Activated T-cell treated with anti-CD3 and anti-CD28 coated beads, Interleukin-2, amount 50 U/mL, for 4 hours (primary cell): ENCODE data around the gene MYBPC2. TPM values are rescaled to one million over a fixed set of nuclear protein-coding genes. Genes with fewer than 3 reads are reported as not detected.
A peak's percentile ranks its signal among the peaks of the same experiment; 100 is the strongest.

Experiments
- ATAC-seq, 2 donors: fragments of 200-7000 bp; cut with Tn5 transposase; one replicate each; pipeline ENCODE4 v1.10.0; 2021
- DNase-seq: peaks from one replicate; pipeline ENCODE4 v3.0.0-alpha.2; 2020
- H3K27me3 Mint-ChIP-seq: one replicate; pipeline ENCODE4 v1.8.0; 2021; ENCODE audit warnings: low read depth, mixed read lengths
- H3K36me3 Mint-ChIP-seq: one replicate; pipeline ENCODE4 v1.8.0; 2022; ENCODE audit warnings: mixed read lengths; ENCODE audit not compliant: insufficient read depth
- H3K4me1 Mint-ChIP-seq: one replicate; pipeline ENCODE4 v1.8.0; 2021; ENCODE audit warnings: low read depth, mixed read lengths
- H3K4me3 Mint-ChIP-seq: one replicate; pipeline ENCODE4 v1.8.0; 2021; ENCODE audit warnings: mild to moderate bottlenecking, moderate library complexity, mixed read lengths
- H3K9me3 Mint-ChIP-seq: one replicate; pipeline ENCODE4 v1.8.0; 2021; ENCODE audit warnings: mixed read lengths
- total RNA-seq, 3 donors: library from RNA; stranded (reverse); gene quantifications; one replicate each; pipeline ENCODE4 v1.2.1, GENCODE V29; 2021

MYBPC2 gene
- total RNA-seq, 3 donors from 2014 or later = 0.08 to 0.60 TPM; not detected in 1

DNA sequence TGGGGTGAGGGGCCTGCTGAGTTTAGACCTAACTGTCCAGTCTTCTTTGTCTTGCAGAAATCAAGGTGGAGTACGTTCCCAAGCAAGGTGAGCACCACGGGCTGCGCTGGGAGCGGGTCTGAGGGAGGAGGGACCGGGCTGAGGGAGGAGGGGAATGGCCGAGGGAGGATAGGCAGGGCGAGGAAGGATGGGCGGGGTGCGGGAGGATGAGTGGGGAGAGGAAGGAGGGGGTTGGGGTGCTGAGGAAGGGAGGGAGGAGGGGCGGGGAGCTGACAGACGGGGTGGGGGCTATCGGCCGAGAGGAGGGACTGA, 18.5 kb downstream of the MYBPC2 start:
- Mint-ChIP-seq H3K4me1 (peaks cover 5% of the 10 kb centered on the region), H3K4me3 (no peak overlapping the region), H3K36me3 (no peaks in the 10 kb centered on the region), H3K27me3 (peaks cover 17% of the 10 kb centered on the region), H3K9me3 (no peaks in the 10 kb centered on the region)
- no peak for DNase-seq
- no peak for ATAC-seq

DNA sequence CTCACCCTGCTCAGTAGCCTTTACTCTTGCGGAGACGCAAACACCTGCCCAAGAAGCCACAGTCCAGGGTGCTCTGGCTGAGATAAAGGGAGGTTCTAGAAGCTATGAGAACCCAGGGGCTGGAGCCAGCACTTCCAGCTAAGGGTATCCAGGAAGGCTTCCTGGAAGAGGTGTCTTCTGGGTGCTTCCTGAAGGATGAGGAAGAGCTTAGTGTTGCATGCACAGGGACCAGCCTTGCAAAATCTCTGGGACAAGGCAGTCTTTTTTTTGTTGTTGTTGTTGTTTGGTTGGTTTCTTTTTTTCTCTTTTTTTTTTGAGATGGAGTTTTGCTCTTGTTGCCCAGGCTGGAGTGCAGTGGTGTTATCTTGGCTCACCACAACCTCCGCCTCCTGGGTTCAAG, 20.6 kb downstream of the MYBPC2 start:
- peaks cover 5% of the 10 kb centered on the region for H3K4me1 Mint-ChIP-seq
- no peaks in the 10 kb centered on the region for H3K36me3 Mint-ChIP-seq
- peaks cover 32% of the 10 kb centered on the region for H3K27me3 Mint-ChIP-seq
- no peaks in the 10 kb centered on the region for H3K9me3 Mint-ChIP-seq
- no peak overlapping the region for H3K4me3 Mint-ChIP-seq
- DNase-seq (no peak), ATAC-seq (no peak)

DNA sequence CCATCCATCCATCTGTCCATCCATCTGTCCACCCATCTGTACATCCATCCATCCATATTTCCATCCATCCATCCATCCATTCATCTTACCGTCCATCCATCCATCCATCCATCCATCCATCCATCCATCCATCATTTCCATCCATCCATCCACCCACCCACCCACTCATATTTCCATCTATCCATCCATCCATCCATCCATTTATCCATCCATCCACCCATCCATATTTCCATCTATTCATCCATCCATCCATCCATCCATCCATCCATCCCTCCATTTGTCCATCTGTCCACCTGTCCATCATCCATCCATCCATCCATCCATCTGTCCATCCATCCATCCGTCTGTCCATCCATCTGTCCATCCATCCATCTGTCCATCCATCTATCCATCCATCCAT, 23.3 kb downstream of the MYBPC2 start:
- ATAC-seq (no peak), DNase-seq (no peak)
- H3K9me3 Mint-ChIP-seq = no peaks in the 10 kb centered on the region
- H3K4me3 Mint-ChIP-seq = no peak overlapping the region
- H3K27me3 Mint-ChIP-seq = peaks cover 38% of the 10 kb centered on the region
- no peaks in the 10 kb centered on the region for H3K36me3 Mint-ChIP-seq
- peaks cover 6% of the 10 kb centered on the region for H3K4me1 Mint-ChIP-seq

DNA sequence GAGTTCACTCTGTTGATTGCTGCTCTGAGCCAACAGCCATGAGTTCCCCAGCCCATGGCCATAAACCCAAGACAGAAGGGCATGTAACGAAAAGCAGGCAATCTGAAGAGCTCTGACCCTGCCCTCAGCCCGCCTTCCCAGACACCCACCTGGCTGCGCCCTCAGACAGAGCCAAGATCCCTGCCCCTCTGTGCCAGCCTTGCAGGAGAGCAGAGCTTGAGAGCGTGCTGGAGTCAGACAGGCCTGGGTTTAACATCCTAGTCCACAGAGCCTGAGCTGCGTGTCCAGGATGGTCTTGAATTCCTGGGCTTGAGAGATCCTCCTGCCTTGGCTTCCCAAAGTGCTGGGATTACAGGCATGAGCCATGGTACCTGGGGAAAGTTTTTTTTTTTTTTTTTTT, 24.6 kb downstream of the MYBPC2 start:
- Mint-ChIP-seq H3K27me3 (peaks cover 43% of the 10 kb centered on the region), H3K4me1 (peaks cover 6% of the 10 kb centered on the region), H3K36me3 (no peaks in the 10 kb centered on the region), H3K4me3 (no peak overlapping the region), H3K9me3 (no peaks in the 10 kb centered on the region)
- ATAC-seq (no peak), DNase-seq (no peak)

DNA sequence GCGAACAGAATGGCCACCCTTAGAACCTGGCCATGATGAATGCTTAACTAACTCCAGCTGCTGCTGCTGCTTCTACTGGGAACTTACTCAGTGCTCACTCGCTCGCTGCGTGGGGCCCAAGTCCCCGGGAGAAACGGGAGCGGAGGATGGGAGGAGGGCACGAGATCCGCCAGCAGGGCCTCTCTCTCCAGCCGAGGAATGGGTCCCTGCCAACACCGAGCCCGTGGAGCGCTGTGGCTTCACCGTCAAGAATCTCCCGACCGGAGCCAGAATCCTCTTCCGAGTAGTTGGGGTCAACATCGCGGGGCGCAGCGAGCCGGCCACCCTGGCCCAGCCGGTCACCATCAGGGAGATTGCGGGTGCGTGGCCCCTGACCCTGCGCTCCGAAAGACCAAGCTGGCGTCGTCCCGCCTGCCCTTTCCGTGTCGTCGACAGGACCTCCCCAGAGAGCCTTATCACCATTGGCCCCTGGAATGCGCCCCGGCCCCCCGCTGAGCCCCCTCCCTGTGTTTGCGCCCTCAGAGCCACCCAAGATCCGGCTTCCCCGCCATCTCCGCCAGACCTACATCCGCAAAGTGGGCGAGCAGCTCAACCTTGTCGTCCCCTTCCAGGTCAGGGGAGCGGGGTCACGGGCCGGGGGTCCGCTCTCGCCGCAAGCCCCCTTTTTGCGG, 25.8 kb downstream of the MYBPC2 start:
- ATAC-seq (no peak), DNase-seq (no peak)
- Mint-ChIP-seq H3K36me3 (no peaks in the 10 kb centered on the region), H3K4me1 (peaks cover 6% of the 10 kb centered on the region), H3K9me3 (no peaks in the 10 kb centered on the region), H3K27me3 (peaks cover 47% of the 10 kb centered on the region), H3K4me3 (no peak overlapping the region)

DNA sequence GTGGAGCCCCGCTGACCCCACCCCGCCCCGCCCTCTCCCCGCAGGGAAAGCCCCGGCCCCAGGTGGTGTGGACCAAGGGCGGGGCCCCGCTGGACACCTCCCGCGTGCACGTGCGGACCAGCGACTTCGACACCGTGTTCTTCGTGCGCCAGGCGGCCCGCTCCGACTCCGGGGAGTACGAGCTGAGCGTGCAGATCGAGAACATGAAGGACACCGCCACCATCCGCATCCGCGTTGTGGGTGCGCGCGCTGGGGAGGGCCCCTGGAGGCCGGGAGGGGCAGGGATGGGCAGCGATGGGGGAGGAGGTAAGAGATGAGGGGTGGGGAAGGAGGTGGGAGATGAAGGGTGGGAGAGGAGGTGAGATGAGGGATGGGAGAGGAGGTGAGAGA, 26.4 kb downstream of the MYBPC2 start:
- ATAC-seq = no peak
- no peak for DNase-seq
- no peaks in the 10 kb centered on the region for H3K9me3 Mint-ChIP-seq
- H3K4me3 Mint-ChIP-seq = no peak overlapping the region
- no peaks in the 10 kb centered on the region for H3K36me3 Mint-ChIP-seq
- peaks cover 6% of the 10 kb centered on the region for H3K4me1 Mint-ChIP-seq
- H3K27me3 Mint-ChIP-seq = peaks cover 48% of the 10 kb centered on the region

DNA sequence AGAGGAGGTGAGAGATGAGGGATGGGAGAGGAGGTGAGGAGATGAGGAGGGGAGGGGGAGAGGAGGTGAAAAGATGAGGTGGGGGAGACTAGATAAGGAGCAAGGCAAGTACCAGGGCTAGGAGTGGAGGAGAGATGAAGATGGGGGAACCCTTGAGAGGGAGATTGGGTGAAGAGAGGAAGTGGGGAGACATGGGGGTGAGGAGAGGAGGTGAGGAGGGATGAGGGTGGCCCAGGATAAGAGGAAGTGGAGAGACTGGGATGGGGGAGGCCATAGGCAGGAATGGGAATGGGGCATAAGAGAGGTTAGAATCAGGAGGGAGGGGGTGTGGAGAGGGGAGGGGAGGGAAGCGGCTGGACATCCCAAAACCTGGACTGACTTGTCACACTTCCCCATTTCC, 26.9 kb downstream of the MYBPC2 start:
- Mint-ChIP-seq H3K27me3 (peaks cover 48% of the 10 kb centered on the region), H3K36me3 (no peaks in the 10 kb centered on the region), H3K4me3 (no peak overlapping the region), H3K4me1 (peaks cover 6% of the 10 kb centered on the region), H3K9me3 (no peaks in the 10 kb centered on the region)
- ATAC-seq (no peak), DNase-seq (no peak)

DNA sequence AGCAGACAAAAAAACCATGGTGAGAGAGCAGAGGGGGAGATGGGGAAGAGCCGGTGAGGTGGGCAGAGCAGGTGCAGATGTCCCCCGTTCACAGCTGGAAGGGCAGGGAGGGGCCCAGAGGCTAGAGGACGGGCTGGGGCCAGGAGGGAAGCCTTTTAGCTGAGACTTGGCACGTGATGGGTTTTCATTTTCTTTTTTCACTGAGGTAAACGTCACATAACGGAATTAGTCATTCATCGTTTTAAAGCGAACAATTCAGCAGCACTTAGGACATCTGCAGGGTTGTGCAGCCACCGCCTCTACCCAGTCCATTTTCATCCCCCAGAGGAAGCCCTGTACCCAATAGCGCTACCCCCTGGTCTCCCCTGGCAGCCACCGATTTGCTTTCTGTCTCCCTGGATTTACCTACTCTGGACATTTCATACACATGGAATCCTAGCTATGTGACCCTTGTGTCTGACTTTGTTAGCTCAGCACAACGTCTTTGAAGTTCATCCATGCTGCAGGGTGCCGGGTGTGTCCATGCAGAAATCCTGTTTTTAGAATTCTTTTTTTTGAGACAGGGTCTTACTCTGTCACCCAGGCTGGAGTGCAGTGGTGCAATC, 27.6 kb downstream of the MYBPC2 start:
- no peaks in the 10 kb centered on the region for H3K36me3 Mint-ChIP-seq
- no peaks in the 10 kb centered on the region for H3K9me3 Mint-ChIP-seq
- peaks cover 49% of the 10 kb centered on the region for H3K27me3 Mint-ChIP-seq
- H3K4me3 Mint-ChIP-seq = peak overlapping the region; percentile 17
- ATAC-seq = peak; percentile 70 to 76
- peaks cover 6% of the 10 kb centered on the region for H3K4me1 Mint-ChIP-seq
- no peak for DNase-seq

DNA sequence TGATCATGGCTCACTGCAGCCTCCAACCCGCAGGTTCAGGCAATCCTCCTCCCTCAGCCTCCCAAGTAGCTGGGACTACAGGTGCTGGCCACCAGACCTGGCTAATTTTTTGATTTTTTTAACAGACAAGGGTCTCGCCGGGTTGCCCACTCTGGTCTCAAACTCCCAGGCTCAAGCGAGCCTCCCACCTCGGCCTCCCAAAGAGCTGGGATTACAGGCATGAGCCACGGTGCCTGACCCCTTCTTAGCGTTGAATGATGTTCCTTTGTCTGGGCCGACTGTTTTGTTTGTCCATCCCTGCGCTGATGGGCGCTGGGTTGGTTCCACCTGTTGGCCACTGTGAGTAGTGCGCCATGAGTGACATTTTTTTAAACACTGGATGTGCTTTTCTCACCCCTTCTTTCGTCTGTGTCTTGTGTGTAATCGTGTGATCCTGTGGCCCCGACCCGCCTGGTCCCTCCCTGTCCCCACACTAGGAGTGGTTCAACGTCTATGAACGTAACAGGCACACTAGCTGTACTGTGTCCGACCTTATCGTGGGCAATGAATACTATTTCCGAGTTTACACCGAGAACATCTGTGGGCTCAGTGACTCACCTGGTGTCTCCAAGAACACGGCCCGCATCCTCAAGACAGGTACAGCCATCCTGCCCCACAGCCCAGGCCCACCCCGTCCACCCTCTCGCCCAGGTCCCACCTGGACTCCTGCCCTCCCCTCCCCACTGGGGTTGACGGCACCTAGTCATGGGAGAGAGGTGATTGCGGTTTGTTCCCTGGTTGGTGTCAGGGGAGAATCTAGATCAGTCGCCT, 28.6 kb downstream of the MYBPC2 start:
- Mint-ChIP-seq H3K27me3 (peaks cover 41% of the 10 kb centered on the region), H3K4me3 (no peak overlapping the region), H3K4me1 (peaks cover 6% of the 10 kb centered on the region), H3K36me3 (no peaks in the 10 kb centered on the region), H3K9me3 (no peaks in the 10 kb centered on the region)
- DNase-seq (peak; percentile 44), ATAC-seq (peak; percentile 64 to 65)

DNA sequence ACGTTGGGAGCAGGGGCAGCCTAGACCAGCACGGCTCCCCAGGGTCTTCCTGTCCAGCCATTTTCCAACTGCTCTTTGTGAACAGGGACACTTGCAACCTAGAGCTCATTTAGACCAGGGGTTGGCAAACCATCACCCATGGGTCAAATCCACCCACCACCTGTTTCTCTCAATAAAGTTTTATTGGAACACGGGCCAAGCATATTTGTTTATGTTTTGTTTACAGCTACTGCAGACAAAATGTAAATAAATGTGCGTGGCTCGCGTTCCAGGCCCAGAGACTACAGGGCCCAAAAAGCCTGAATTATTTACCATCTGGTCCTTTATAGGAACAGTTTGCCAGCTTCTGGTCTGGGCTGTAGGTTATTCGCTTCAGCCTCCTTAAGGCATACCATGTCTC, 30.3 kb downstream of the MYBPC2 start:
- H3K9me3 Mint-ChIP-seq = no peaks in the 10 kb centered on the region
- no peak for ATAC-seq

DNA sequence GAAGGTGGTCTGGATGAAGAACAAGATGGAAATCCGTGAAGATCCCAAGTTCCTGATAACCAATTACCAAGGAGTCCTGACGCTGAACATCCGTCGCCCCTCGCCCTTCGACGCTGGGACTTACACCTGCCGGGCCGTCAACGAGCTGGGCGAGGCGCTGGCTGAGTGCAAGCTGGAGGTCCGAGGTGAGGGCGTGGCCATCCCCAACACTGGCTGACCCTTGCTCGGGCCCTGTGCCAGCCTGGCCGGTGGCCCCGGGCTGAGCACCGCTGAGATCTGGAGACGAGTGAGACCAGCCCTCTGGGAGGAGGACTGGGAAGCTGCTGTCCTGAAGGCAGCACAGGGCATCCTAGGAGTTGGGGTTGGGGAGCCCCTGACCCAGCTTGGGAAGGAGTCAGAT, 31.7 kb downstream of the MYBPC2 start:
- H3K36me3 Mint-ChIP-seq = no peaks in the 10 kb centered on the region
- no peaks in the 10 kb centered on the region for H3K9me3 Mint-ChIP-seq
- H3K4me3 Mint-ChIP-seq = no peak overlapping the region
- ATAC-seq (no peak), DNase-seq (no peak)
- H3K27me3 Mint-ChIP-seq = peaks cover 25% of the 10 kb centered on the region
- H3K4me1 Mint-ChIP-seq = peaks cover 6% of the 10 kb centered on the region

More for the DNA sequence above, 30.3 kb downstream of the MYBPC2 start:
- DNase-seq = no peak
- H3K36me3 Mint-ChIP-seq = no peaks in the 10 kb centered on the region
- peaks cover 29% of the 10 kb centered on the region for H3K27me3 Mint-ChIP-seq
- H3K4me3 Mint-ChIP-seq = no peak overlapping the region
- peaks cover 6% of the 10 kb centered on the region for H3K4me1 Mint-ChIP-seq

DNA sequence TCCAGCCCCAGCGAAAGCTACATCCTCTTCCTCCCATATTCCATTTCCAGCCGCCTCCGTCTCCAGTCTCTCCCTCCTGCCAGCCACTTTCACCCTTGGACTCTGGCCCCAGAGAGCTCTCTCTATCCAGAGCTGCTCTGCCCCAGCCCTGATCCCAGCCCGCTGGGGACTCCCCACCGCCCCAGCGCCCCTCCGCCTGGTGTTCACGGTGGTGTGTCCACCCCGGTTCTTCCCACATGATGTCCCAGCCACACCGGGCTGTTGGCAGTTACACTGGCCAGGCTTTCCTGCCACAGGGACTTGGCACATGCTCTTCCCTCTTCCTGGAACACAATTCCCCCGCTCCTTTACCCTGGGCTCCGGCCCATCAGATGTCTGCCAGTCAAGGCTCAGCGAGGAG, 32.3 kb downstream of the MYBPC2 start:
- Mint-ChIP-seq H3K4me3 (no peak overlapping the region), H3K27me3 (peaks cover 22% of the 10 kb centered on the region), H3K9me3 (no peaks in the 10 kb centered on the region), H3K4me1 (peaks cover 4% of the 10 kb centered on the region), H3K36me3 (no peaks in the 10 kb centered on the region)
- DNase-seq (no peak), ATAC-seq (no peak)

DNA sequence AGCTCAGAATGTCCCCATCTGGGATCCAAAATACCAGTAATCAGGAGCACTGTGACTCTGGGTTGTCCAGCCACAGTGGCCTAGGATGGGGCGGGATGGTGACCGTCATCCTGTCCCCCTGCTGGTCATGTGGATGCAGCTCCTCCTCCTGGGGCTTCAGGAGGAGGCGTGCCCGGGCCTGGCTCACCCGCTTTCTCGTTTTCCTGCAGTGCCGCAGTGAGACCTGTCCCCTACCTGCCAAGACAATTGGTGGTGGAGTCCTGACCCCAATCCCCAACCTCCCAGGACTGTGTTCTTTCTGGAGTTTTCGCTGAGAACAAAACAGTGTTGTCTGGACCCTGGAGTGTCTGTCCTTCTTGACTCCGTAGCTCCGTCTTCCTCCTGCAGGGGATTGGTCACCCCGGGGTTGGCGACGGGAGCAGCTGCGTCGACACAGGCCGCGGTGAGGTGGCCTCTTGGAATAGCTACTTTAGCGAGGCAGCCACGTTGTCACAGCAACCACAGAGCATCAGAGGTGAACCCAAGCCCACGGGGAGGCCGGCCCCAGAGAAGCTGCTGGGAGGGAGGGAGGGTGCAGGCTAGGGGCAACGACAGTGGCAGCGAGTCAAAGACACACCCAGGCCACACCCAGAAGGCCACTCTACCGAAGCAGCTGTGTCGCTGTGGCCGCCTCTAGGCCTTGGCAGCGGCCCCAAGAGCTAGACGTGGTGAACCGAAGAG, 33.5 kb downstream of the MYBPC2 start:
- ATAC-seq (no peak), DNase-seq (no peak)
- Mint-ChIP-seq H3K4me3 (no peak overlapping the region), H3K9me3 (no peaks in the 10 kb centered on the region), H3K27me3 (peaks cover 15% of the 10 kb centered on the region), H3K4me1 (no peaks in the 10 kb centered on the region), H3K36me3 (no peaks in the 10 kb centered on the region)

DNA sequence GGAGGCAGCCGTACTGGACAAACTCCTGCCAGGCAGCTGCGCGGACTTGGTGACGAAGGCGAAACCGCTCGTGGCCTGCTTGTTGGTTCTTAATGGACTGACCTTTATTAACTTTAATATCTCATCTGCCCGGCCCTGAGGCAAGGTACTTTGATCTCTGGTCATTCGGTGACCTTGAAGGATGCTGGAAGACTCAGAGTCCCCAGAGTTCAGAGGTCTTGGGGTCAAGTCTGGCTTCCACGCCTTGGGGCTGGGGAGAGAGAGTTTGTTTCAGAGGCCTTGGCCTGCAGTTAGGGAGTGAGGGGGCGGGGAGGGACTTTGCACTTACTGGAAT, 34.0 kb downstream of the MYBPC2 start:
- no peak overlapping the region for H3K4me3 Mint-ChIP-seq
- H3K9me3 Mint-ChIP-seq = no peaks in the 10 kb centered on the region
- peaks cover 12% of the 10 kb centered on the region for H3K27me3 Mint-ChIP-seq
- no peak for DNase-seq
- no peak for ATAC-seq
- no peaks in the 10 kb centered on the region for H3K36me3 Mint-ChIP-seq
- H3K4me1 Mint-ChIP-seq = no peaks in the 10 kb centered on the region
